Ovary (tissue), 9 donors: ENCODE measurements around the gene PLXNA4. TPM values are rescaled to one million over a fixed set of nuclear protein-coding genes. Genes with fewer than 3 reads are reported as not detected.

Experiments used
- DNase-seq, 5 donors: peaks; one replicate each; pipeline ENCODE4 v3.0.0-alpha.2; 2019 to 2020
- H3K27ac ChIP-seq, 2 donors: fragments of 200-600 bp; one replicate each; pipeline versions ENCODE4 v1.5.1 to v1.8.0; 2019 to 2022
- H3K27me3 ChIP-seq: fragments of 200-600 bp; one replicate; pipeline ENCODE4 v1.8.0; 2022
- H3K36me3 ChIP-seq: fragments of 200-600 bp; sonication (generic); one replicate; pipeline ENCODE4 v1.5.1; 2019
- H3K4me1 ChIP-seq: one replicate; pipeline ENCODE4 v1.8.1; 2013; ENCODE audit warnings: mild to moderate bottlenecking, moderate library complexity; ENCODE audit not compliant: insufficient read depth
- H3K4me3 ChIP-seq: fragments of 200-600 bp; sonication (generic); one replicate; pipeline ENCODE4 v1.5.1; 2017
- H3K9me3 ChIP-seq, 2 donors: fragments of 200-600 bp in 1 of 2; sonication (generic) in 1 of 2; one replicate each; pipeline versions ENCODE4 v1.5.1 to v1.8.1; 2013 to 2019; ENCODE audit warnings: mild to moderate bottlenecking in 1 of 2, moderate library complexity in 1 of 2
- CTCF ChIP-seq, 3 donors: fragments of 450-650 bp in 2 of 3; fragments of 200-600 bp in 1 of 3; IDR thresholded peaks; one replicate each; pipeline versions ENCODE4 v1.5.1 to v1.8.0; 2016 to 2022; ENCODE audit warnings: antibody characterized with exemption in 3 of 3, mild to moderate bottlenecking in 1 of 3
- EP300 ChIP-seq: sonication (generic); formaldehyde crosslinking; IDR thresholded peaks from one replicate; pipeline ENCODE4 v1.6.1; 2017; ENCODE audit warnings: antibody characterized with exemption
- POLR2A ChIP-seq: fragments of 450-650 bp; IDR thresholded peaks from one replicate; pipeline ENCODE4 v1.6.1; 2017; ENCODE audit warnings: antibody characterized with exemption, mild to moderate bottlenecking, moderate library complexity
- WGBS, 3 donors: extraction: QIAGEN DNeasy Blood & Tissue Kit in 1 of 3; methylation state at CpG; one replicate each; pipeline versions ENCODE4 v1.1.5 to v1.1.7; 2013 to 2017; 5-methylcytosine and 5-hydroxymethylcytosine counted together
- intact Hi-C, 4 donors: fragments of 100-400 bp; cut with DNase I; formaldehyde crosslinking; loops; one replicate each; pipeline versions ENCODE4 v1.11.0 to v1.15.1; 2022 to 2023
- polyA plus RNA-seq, 2 donors: library from polyadenylated mRNA; stranded (reverse); fragments of 200-250 nt in 1 of 2; fragments of 350-450 nt in 1 of 2; fragmentation: Illumina TruSeq in 1 of 2; extraction: RNeasy Lipid Tissue Mini Kit (QIAGEN cat#74804) in 1 of 2; gene quantifications; one replicate each; pipeline ENCODE4 v1.2.3, GENCODE V29; 2013 to 2014
- total RNA-seq, 7 donors: library from RNA; depleted of rRNA in 2 of 7; stranded (reverse); fragments of >200 nt in 2 of 7; fragmentation: NEBNext Ultra II Directional in 3 of 7; extraction: Animal tissue kit (Norgen Biotek cat#: 25700) in 3 of 7; gene quantifications; one replicate each; pipeline versions ENCODE4 v1.1.0 to v1.2.4, GENCODE V29; 2016 to 2023
- donor health status: DM: no; HTN: no; CAD: no; lungs with moderate emphysema.
- donor health status: DM: no; HTN: no; CAD: no.
- donor health status: Bipolar disorder and iron deficiency.
- donor health status: DM: yes; HTN: yes; CAD: no.
- donor health status: DM: no; HTN: no; CAD: no.
- donor health status: DM: yes; HTN: yes; CAD: no.

PLXNA4 gene
- total and polyA plus RNA-seq, 9 donors, result 5.1 to 39.9 (median 11.4) TPM

- Histone ChIP-seq H3K36me3 (no peaks in the 10 kb centered on the region), H3K9me3 (no peaks in the 10 kb centered on the region), H3K27ac (no peak overlapping the region), H3K4me1 (peaks cover 9% of the 10 kb centered on the region), H3K27me3 (no peaks in the 10 kb centered on the region), H3K4me3 (no peak overlapping the region)
- intact Hi-C loops, result no loop called here
- no peak for TF ChIP-seq CTCF (IDR thresholded peaks at IDR 0.05)
- DNase-seq, result no peak
Measured at GRCh38 chr7:132246591-132246990, 329.7 kb downstream of the PLXNA4 start.

- intact Hi-C loops, result no loop called here
- 90 to 94% (median 90%) methylated on average over 3 of the region's 3 CpGs for WGBS, 3 donors
- no peak overlapping the region for H3K4me3 ChIP-seq
- no peaks in the 10 kb centered on the region for H3K9me3 ChIP-seq
- H3K4me1 ChIP-seq, result peaks cover 4% of the 10 kb centered on the region
- DNase-seq, result no peak
- no peaks in the 10 kb centered on the region for H3K36me3 ChIP-seq
- H3K27me3 ChIP-seq, result no peaks in the 10 kb centered on the region
- TF ChIP-seq POLR2A (no peak), CTCF (IDR thresholded peaks at IDR 0.05) (no peak), EP300 (no peak)
- H3K27ac ChIP-seq, result no peak overlapping the region
Measured at GRCh38 chr7:132245539-132245938, 330.7 kb downstream of the PLXNA4 start.

GRCh38 chr7:132244903-132245480, 331.3 kb downstream of the PLXNA4 start:
- H3K27ac ChIP-seq, result no peak overlapping the region
- H3K4me1 ChIP-seq, result peaks cover 2% of the 10 kb centered on the region
- 73 to 85% (median 79%) methylated on average over 5 of the region's 5 CpGs for WGBS, 3 donors
- H3K4me3 ChIP-seq, result no peak overlapping the region
- intact Hi-C loops, result no loop called here
- no peaks in the 10 kb centered on the region for H3K27me3 ChIP-seq
- no peak for DNase-seq
- no peaks in the 10 kb centered on the region for H3K36me3 ChIP-seq
- H3K9me3 ChIP-seq, result no peaks in the 10 kb centered on the region
- no peak for TF ChIP-seq EP300

GRCh38 chr7:132243463-132243862, 332.8 kb downstream of the PLXNA4 start:
- WGBS, 3 donors, result 90 to 96% (median 95%) methylated on average over 3 of the region's 3 CpGs
- DNase-seq, result no peak

More at GRCh38 chr7:132243463-132243862, 332.8 kb downstream of the PLXNA4 start:
- H3K27me3 ChIP-seq, result no peaks in the 10 kb centered on the region
- H3K27ac ChIP-seq, result no peak overlapping the region
- no peaks in the 10 kb centered on the region for H3K4me1 ChIP-seq
- TF ChIP-seq EP300 (no peak), CTCF (IDR thresholded peaks at IDR 0.05) (no peak), POLR2A (no peak)
- H3K36me3 ChIP-seq, result no peaks in the 10 kb centered on the region
- H3K4me3 ChIP-seq, result no peak overlapping the region
- intact Hi-C loops, result no loop called here
- H3K9me3 ChIP-seq, result no peaks in the 10 kb centered on the region
